K562 (cell line): ENCODE results near the gene SIT1.

Experiments used
- MTF1 ChIP-seq: fragments of 250-450 bp; sonication (Bioruptor Pico); IDR thresholded peaks from 2 replicates; pipeline ENCODE4 v1.9.0; 2021; ENCODE audit warnings: moderate library complexity, mild to moderate bottlenecking, inconsistent platforms, borderline replicate concordance
- SIN3A ChIP-seq, 2 experiments: fragments of 150-350 bp in 1 of 2; IDR thresholded peaks; 2 replicates each; pipeline ENCODE4 v1.6.1; 2011 to 2016; ENCODE audit warnings: borderline replicate concordance in 2 of 2, low read depth in 2 of 2, low read length in 2 of 2, mild to moderate bottlenecking in 2 of 2, moderate library complexity in 2 of 2; ENCODE audit not compliant: control insufficient read depth in 1 of 2
- SNRNP70 ChIP-seq: fragments of 200-400 bp; formaldehyde crosslinking; optimal IDR thresholded peaks from 2 replicates; pipeline ENCODE3; 2017; ENCODE audit warnings: low read depth, low read length
- TF ChIP-seq, protein P1 (sequence below): sonication (generic); formaldehyde crosslinking; IDR thresholded peaks from 2 replicates; pipeline ENCODE4 v1.8.1; 2023; ENCODE audit warnings: mild to moderate bottlenecking, missing genetic modification reagents

- TF ChIP-seq SIN3A (IDR thresholded peaks at IDR 0.05; ENCODE audit: borderline replicate concordance in 2 of 2, control insufficient read depth in 1 of 2, low read depth in 2 of 2, low read length in 2 of 2) (no peak), MTF1 (CRISPR knock-in tag) (no peak), SNRNP70 (no peak)
- TF ChIP-seq, protein P1, sequence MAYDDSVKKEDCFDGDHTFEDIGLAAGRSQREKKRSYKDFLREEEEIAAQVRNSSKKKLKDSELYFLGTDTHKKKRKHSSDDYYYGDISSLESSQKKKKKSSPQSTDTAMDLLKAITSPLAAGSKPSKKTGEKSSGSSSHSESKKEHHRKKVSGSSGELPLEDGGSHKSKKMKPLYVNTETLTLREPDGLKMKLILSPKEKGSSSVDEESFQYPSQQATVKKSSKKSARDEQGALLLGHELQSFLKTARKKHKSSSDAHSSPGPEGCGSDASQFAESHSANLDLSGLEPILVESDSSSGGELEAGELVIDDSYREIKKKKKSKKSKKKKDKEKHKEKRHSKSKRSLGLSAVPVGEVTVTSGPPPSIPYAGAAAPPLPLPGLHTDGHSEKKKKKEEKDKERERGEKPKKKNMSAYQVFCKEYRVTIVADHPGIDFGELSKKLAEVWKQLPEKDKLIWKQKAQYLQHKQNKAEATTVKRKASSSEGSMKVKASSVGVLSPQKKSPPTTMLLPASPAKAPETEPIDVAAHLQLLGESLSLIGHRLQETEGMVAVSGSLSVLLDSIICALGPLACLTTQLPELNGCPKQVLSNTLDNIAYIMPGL = no peak
Observed at GRCh38 chr9:35656831-35657545, 6.3 kb upstream of the SIT1 start.
